ENCODE measurements around the gene DRD3.

The DRD3 gene

GRCh38 chr3:114178770-114179368 lies at the start of gene DRD3:
Gene DRD3 (minus strand): TSS chr3:114179052. CDS start chr3:114171992, 7,060 bp downstream.
- DNase-seq = no peak

GRCh38 chr3:114227076-114227475 lies 48.2 kb upstream of the DRD3 start:
- DNase-seq = no peak

GRCh38 chr3:114226313-114226712 lies 47.5 kb upstream of the DRD3 start:
- DNase-seq = no peak

GRCh38 chr3:114223143-114223542 lies 44.3 kb upstream of the DRD3 start:
- no peak for DNase-seq

GRCh38 chr3:114221881-114222264 lies 43.0 kb upstream of the DRD3 start:
- DNase-seq = no peak

GRCh38 chr3:114221165-114221880 lies 42.5 kb upstream of the DRD3 start:
- peak; percentile 65 for DNase-seq

- DNase-seq = no peak
Measured at GRCh38 chr3:114219741-114220140, 40.9 kb upstream of the DRD3 start.

GRCh38 chr3:114218578-114219185 lies 39.8 kb upstream of the DRD3 start:
- no peak for DNase-seq

- no peak for DNase-seq
Measured at GRCh38 chr3:114218006-114218405, 39.2 kb upstream of the DRD3 start.

- no peak for DNase-seq
Measured at GRCh38 chr3:114217266-114217665, 38.4 kb upstream of the DRD3 start.

GRCh38 chr3:114216186-114216970 lies 37.5 kb upstream of the DRD3 start:
- DNase-seq = no peak

- DNase-seq = peak; percentile 33
Measured at GRCh38 chr3:114214542-114215341, 35.9 kb upstream of the DRD3 start.

- DNase-seq = peak; percentile 77
Measured at GRCh38 chr3:114213627-114214541, 35.0 kb upstream of the DRD3 start.

GRCh38 chr3:114213292-114213626 lies 34.4 kb upstream of the DRD3 start:
- DNase-seq = no peak

- no peak for DNase-seq
Measured at GRCh38 chr3:114212646-114213045, 33.8 kb upstream of the DRD3 start.

- DNase-seq = no peak
Measured at GRCh38 chr3:114207768-114208167, 28.9 kb upstream of the DRD3 start.

GRCh38 chr3:114206342-114206741 lies 27.5 kb upstream of the DRD3 start:
- no peak for DNase-seq

GRCh38 chr3:114205541-114205940 lies 26.7 kb upstream of the DRD3 start:
- DNase-seq = no peak

GRCh38 chr3:114194750-114195149 lies 15.9 kb upstream of the DRD3 start:
- no peak for DNase-seq

- no peak for DNase-seq
Measured at GRCh38 chr3:114192136-114192535, 13.3 kb upstream of the DRD3 start.

- no peak for DNase-seq
Measured at GRCh38 chr3:114186501-114186900, 7.6 kb upstream of the DRD3 start.

GRCh38 chr3:114179575-114179974 lies 723 bp upstream of the DRD3 start:
- DNase-seq = no peak

Measured in activated naive CD4-positive, alpha-beta T cell treated with Interleukin-2 at 50 U/mL for 16 hours (primary cell).